GM21825 (cell line): ENCODE data around the gene SCARB1.

Source experiments
- ATAC-seq: cut with Tn5 transposase; IDR thresholded peaks from one replicate; pipeline ENCODE4 v1.9.1; 2021; ENCODE audit warnings: mild to moderate bottlenecking, moderate library complexity; ENCODE audit not compliant: unreplicated experiment

Gene SCARB1

DNA sequence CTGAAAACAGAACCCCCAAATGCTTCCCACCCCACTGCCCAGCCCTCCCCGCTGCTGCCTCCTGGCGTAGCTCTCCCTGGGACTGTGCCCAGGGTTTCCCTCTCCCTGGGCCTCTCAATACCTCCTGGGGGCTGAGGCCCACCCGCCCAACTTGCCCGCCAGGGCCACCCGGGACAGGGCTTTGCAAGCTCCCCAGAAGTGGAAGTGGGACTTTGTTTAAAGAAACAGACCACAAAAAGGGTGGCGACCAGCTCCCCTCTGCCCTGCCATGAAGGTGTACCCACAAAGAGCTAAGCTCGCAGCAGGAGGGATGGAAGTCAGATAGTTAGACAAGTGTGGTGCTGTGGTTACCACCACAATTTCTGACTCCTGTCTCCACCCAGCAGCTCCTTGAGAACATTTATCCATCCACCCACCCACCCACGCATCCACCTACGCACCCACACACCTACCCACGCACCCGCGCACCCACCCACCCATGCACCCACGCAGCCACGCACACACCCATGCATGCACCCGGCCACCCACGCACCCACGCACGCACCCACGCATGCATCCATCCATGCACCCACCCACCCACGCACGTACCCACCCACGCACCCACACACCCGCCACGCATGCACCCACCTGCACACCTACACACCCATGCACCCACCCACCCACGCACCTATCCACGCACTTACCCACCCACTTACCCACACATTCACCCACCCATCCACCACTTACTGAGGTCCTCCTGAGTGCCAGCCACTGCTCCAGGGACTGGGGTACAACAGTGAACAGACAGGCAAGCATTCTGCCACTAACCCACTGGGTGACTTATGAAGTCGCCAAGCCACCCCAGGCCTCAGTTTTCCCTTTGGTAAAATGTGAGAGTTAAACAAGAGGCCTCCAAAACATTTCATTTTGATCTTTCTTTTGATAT is 127.3 kb downstream of the SCARB1 start:
- ATAC-seq = no peak

DNA sequence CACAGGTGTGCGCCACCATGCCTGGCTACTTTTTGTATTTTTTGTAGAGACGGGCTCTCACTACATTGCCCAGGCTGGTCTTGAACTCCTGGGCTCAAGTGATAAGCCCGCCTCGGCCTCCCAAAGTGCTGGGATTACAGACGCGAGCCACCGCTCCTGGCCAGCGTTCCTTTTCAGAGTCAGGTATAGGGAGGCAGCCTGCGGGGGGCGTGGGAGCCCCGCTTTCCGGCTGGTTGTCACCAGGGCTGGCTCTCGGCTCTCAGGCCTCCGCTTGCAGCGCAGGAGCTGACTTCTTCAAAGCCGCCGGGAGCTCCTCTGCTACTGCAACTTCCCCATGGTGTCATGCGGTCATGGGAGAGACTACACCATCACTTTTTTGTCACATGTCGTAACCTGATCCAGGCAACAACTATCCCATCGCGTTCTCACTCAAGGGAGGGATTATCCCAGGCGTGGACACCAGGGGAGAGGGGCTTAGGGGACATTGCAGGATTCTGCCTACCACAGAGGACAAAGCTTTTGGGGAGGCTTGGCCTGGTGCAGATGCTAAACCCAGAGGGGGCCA is 129.4 kb downstream of the SCARB1 start:
- ATAC-seq = no peak

DNA sequence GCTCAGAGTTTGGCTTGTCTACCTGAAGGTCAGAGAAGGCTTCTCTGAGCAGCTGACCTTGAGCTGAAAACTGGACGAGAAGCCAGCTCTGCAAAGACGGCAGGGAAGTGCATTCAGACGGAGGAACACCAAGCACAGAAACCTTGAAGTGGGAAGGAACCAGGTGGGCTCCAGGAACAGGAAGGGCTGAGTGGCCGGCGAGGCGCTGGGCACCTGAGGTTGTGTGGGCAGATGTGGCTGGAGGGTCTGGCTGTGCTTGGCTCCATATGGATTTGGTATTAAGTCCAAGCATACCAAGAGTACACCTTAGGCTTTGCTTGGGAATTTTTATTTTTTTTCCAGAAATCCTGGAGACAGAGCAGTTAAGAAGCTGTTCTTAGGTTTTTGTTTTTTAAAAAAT is 130.6 kb downstream of the SCARB1 start:
- no peak for ATAC-seq

DNA sequence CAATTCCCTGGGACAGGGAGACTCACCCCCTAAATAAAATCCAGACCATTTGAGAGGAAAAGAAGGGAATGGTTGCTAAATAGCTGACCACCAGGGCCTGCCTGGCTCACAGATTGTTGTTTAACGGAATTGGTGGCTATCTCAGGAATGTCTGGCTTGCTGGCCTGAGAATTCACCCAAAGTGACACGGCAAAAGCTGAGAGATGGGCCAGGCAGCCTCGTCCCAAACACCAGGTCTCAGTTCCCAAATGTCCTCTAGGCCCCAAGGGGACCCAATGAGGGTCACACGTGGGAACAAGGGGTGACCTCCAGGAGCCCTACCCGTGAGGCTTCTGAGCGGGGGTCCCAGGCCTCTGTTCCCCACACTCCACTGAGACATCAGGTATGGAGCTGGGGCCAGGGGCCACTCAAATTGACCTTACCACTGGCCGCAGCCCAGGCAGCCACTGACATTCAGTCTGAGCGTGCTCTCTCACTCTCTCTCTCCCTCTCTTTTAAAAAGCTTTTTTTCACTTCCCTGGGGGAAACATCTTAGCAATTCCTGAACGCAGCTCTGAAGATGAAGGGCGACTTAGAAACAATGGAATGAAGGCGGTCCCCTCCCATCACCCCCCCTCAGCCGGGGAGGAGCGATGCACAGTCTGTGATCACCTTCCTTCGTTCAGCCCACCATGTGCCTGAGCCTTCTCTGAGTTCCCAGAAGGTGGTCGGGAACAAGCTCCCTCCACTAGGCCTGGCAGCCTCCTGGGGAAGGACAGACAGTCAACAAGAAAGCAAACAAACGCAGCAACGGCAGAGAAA is 131.2 kb downstream of the SCARB1 start:
- ATAC-seq = no peak

DNA sequence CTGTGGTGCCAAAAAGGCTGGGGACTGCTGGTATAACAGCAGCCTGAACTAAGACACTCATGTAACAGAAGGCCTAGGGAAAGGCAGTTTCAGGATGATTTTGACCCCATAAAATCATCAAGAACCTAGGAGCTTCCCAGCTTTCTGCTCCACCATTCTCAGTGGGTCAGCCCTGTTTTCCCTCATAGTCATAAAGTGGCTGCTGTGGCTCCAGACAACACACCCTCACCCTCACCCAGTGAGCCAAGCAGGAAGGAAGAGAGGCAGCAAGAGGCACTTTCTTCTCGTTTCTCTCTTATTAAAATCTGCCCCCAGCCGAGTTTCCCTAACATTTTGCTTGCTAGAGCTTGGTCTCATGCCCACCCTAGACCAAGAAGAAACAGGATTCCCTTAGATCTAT is 131.8 kb downstream of the SCARB1 start:
- no peak for ATAC-seq

DNA sequence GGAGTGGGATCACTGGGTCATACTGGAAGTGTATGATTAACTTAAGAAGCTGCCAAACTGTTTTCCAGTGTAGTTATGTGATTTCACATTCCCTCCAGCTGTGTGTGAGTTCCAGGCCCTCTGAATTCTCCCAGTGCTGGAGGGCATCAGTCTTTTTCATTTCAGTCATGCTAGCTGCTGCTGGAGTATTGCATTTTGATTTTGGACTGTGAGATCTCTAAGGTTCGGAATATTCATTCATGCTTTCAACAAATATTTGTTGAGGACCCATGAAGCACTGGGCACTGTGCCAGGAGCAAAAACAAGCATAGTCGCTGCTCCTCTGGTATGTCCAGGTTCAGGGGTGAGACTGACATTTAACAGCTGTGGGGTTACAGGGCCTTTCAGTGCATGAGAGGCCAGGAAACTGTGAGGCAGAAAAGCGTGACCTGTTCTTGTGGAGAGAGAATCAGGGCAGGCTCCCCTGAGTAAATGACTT is 133.2 kb downstream of the SCARB1 start:
- no peak for ATAC-seq

DNA sequence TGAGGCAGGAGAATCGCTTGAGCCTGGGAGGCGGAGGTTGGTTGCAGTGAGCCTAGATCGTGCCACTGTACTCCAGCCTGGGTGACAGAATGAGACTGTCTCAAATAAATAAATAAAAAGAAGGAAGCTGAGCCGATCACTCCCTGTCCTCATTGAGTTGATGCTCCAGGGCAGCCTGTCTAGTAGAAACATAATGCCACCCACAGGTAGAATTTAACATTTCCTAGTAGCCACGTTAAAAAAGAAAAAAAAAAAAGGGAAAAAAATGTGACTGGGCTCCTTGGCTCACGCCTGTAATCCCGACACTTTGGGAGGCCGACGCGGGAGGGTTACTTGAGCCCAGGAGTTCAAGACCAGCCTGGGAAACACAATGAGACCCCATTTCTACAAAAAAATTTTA is 135.7 kb downstream of the SCARB1 start:
- no peak for ATAC-seq

DNA sequence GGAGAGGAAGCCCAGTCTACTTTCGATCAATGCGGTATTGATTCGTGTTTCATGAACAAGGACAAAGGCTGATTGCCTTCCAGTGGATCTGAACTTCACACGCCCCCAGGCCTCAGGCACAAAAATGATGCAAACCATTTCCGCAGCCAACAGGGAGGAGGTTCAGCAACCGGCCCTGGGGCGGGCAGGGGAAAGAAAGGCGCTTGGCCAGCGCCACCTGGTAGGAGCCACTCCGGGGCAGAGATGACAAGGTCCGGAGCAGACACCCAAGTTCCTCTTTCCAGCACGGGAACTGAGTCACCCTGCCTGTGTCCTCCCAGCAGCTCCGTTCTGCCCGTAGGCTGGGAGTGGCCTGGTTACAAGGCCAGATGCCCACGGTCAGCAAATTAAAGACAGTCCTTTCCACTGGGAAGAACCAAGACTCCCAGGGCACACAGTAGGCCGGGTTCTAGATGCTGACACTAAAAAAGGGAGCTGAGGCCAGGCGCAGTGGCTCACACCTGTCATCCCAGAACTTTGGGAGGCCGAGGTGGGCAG is 136.3 kb downstream of the SCARB1 start:
- peak; percentile 83 for ATAC-seq
